ENCODE results near the gene KIFBP. TPM values are rescaled to one million over a fixed set of nuclear protein-coding genes. Genes with fewer than 3 reads are reported as not detected.

KIFBP gene
- total and polyA plus RNA-seq, 5 experiments from 2014 or later = 2.2 to 15.6 (median 4.4) TPM

Other genes with a start within 250 kb of the KIFBP start
- under 1 TPM; 0.47 to 0.52 TPM for gene STOX1, start 161.3 kb upstream of the KIFBP start, total RNA-seq
- gene STOX1, start 161.3 kb upstream of the KIFBP start, polyA plus RNA-seq = 1 to 10 TPM in 2 of 3 donors, under 1 TPM in 1; 0.29 to 1.1 (median 1.0) TPM
- 10 to 100 TPM; 55.7 to 55.9 TPM for gene DDX50, start 87.5 kb upstream of the KIFBP start, total RNA-seq
- gene DDX50, start 87.5 kb upstream of the KIFBP start, polyA plus RNA-seq = 10 to 100 TPM; 34.1 to 45.7 (median 41.6) TPM
- 10 to 100 TPM; 55.5 to 59.3 TPM for gene DDX21, start 32.6 kb upstream of the KIFBP start, total RNA-seq
- 10 to 100 TPM; 14.6 to 19.1 (median 15.4) TPM for gene DDX21, start 32.6 kb upstream of the KIFBP start, polyA plus RNA-seq
- gene SRGN, start 99.3 kb downstream of the KIFBP start, total RNA-seq = 10 to 100 TPM; 70.7 to 74.4 TPM
- 100 to 1,000 TPM in 2 of 3 donors, 10 to 100 TPM in 1; 80.3 to 301 (median 110) TPM for gene SRGN, start 99.3 kb downstream of the KIFBP start, polyA plus RNA-seq
- gene VPS26A, start 135.4 kb downstream of the KIFBP start, total RNA-seq = 10 to 100 TPM; 30.7 to 33.4 TPM
- 10 to 100 TPM; 24.1 to 27.4 (median 24.9) TPM for gene VPS26A, start 135.4 kb downstream of the KIFBP start, polyA plus RNA-seq
- 10 to 100 TPM; 39.5 to 40.3 TPM for gene SUPV3L1, start 191.4 kb downstream of the KIFBP start, total RNA-seq
- gene SUPV3L1, start 191.4 kb downstream of the KIFBP start, polyA plus RNA-seq = 10 to 100 TPM; 10.8 to 17.8 (median 13.5) TPM
- gene HKDC1, start 231.5 kb downstream of the KIFBP start, total RNA-seq = under 1 TPM; 0.65 to 0.80 TPM
- gene HKDC1, start 231.5 kb downstream of the KIFBP start, polyA plus RNA-seq = 1 to 10 TPM in 2 of 3 donors, under 1 TPM in 1; 0.97 to 4.3 (median 1.1) TPM

Measured in naive thymus-derived CD8-positive, alpha-beta T cell (primary cell).